Measurements from ENCODE around the gene CACNA2D2.

DNA sequence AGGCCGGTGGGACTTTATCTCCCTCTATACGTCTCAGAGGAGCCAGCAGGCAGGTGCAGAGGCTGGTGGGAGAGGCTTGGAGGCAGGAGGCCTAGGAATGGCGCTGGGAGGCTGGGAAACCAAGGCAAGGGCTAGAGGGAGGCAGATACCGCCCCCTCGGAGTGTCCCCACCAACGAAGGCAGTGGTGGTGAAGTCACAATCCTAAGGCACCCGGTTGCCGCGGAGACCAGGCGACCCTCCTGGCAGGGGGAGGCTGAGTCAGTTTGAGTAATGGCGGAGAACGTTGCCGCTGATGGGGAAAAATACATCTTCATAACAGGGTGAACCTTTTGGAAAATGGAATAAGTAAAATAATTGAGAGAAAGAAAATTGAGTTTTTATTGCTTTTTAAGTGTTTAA, 29.9 kb upstream of the CACNA2D2 start:
- TF ChIP-seq, protein P1, sequence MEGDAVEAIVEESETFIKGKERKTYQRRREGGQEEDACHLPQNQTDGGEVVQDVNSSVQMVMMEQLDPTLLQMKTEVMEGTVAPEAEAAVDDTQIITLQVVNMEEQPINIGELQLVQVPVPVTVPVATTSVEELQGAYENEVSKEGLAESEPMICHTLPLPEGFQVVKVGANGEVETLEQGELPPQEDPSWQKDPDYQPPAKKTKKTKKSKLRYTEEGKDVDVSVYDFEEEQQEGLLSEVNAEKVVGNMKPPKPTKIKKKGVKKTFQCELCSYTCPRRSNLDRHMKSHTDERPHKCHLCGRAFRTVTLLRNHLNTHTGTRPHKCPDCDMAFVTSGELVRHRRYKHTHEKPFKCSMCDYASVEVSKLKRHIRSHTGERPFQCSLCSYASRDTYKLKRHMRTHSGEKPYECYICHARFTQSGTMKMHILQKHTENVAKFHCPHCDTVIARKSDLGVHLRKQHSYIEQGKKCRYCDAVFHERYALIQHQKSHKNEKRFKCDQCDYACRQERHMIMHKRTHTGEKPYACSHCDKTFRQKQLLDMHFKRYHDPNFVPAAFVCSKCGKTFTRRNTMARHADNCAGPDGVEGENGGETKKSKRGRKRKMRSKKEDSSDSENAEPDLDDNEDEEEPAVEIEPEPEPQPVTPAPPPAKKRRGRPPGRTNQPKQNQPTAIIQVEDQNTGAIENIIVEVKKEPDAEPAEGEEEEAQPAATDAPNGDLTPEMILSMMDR (IDR thresholded peaks at IDR 0.05) = no peak
- TF ChIP-seq POLR2A (IDR thresholded peaks at IDR 0.05) (no peak), POLR2AphosphoS5 (IDR thresholded peaks at IDR 0.05) (no peak)
